Measurements from ENCODE around the gene FGD2. TPM values are rescaled to one million over a fixed set of nuclear protein-coding genes. Genes with fewer than 3 reads are reported as not detected.

FGD2 gene
- polyA plus RNA-seq, 2 donors: 4.1 to 4.3 TPM

GRCh38 chr6:36962874-36963273 is 42.6 kb upstream of the FGD2 start:
- no peaks in the 10 kb centered on the region for H3K9me3 ChIP-seq (ENCODE audit: control insufficient read depth in 2 of 2, insufficient read depth in 1 of 2, low read depth in 1 of 2, low read length in 1 of 2)
- H3K4me3 ChIP-seq (ENCODE audit: low read depth in 1 of 2, low read length in 2 of 2): no peak overlapping the region
- WGBS, 2 donors: 67 to 69% methylated on average over 12 of the region's 12 CpGs
- peaks cover 6 to 14% of the 10 kb centered on the region in 2 donors for H3K4me1 ChIP-seq (ENCODE audit: control insufficient read depth in 2 of 2, insufficient read depth in 2 of 2, low read length in 1 of 2)
- no peaks in the 10 kb centered on the region for H3K27me3 ChIP-seq (ENCODE audit: control insufficient read depth in 1 of 2, insufficient read depth in 2 of 2, low read length in 2 of 2)
- H3K27ac ChIP-seq (ENCODE audit: low read depth in 2 of 2, low read length in 1 of 2): no peak overlapping the region
- peaks cover 3 to 10% of the 10 kb centered on the region in 2 donors for H3K36me3 ChIP-seq (ENCODE audit: control insufficient read depth in 2 of 2, insufficient read depth in 2 of 2, low read length in 1 of 2)

DNA sequence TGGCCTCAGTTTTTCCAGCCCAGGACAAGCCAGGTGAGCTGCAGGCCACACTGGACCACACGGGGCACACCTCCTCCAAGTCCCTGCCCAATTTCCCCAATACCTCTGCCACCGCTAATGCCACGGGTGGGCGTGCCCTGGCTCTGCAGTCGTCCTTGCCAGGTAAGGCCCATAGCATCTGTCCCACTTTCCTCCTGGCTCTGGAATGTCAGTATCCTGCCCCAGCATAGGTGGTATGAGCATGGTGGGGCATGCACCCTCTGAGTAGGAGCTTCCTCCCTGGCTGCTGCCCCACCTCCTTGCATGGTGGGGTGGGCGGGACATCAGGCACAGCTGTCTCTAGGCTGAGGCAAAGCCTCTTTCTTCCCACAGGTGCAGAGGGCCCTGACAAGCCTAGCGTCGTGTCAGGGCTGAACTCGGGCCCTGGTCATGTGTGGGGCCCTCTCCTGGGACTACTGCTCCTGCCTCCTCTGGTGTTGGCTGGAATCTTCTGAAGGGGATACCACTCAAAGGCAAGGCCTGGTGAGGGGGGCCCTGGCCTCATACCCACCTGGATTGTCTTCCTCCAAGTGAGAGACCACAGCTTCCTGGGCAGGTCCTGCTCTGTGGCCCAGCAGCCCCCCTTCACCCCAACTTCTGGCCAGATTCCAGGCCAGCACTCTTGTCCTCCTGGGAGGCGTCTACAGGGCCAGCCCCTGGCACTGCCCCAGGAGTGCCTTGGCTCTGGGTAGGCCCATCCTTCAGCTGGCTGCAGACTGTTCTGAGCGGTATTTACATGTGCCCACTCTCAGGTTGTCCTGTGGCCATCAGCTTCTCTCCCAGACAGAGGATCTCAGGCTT is 41.8 kb upstream of the FGD2 start:
- 42 to 58% methylated on average over 11 of the region's 11 CpGs for WGBS, 2 donors
- H3K27ac ChIP-seq (ENCODE audit: low read depth in 2 of 2, low read length in 1 of 2): no peak overlapping the region

GRCh38 chr6:36964349-36964748 is 41.1 kb upstream of the FGD2 start:
- WGBS, 2 donors: 72 to 78% methylated on average over 6 of the region's 6 CpGs
- no peak overlapping the region for H3K27ac ChIP-seq (ENCODE audit: low read depth in 2 of 2, low read length in 1 of 2)
- H3K9me3 ChIP-seq (ENCODE audit: control insufficient read depth in 2 of 2, insufficient read depth in 1 of 2, low read depth in 1 of 2, low read length in 1 of 2): no peaks in the 10 kb centered on the region
- H3K4me1 ChIP-seq (ENCODE audit: control insufficient read depth in 2 of 2, insufficient read depth in 2 of 2, low read length in 1 of 2): peaks cover 12 to 16% of the 10 kb centered on the region in 2 donors
- no peaks in the 10 kb centered on the region for H3K27me3 ChIP-seq (ENCODE audit: control insufficient read depth in 1 of 2, insufficient read depth in 2 of 2, low read length in 2 of 2)
- peaks cover 14 to 21% of the 10 kb centered on the region in 2 donors for H3K36me3 ChIP-seq (ENCODE audit: control insufficient read depth in 2 of 2, insufficient read depth in 2 of 2, low read length in 1 of 2)
- no peak overlapping the region for H3K4me3 ChIP-seq (ENCODE audit: low read depth in 1 of 2, low read length in 2 of 2)

More for the DNA sequence above, 41.8 kb upstream of the FGD2 start:
- H3K36me3 ChIP-seq (ENCODE audit: control insufficient read depth in 2 of 2, insufficient read depth in 2 of 2, low read length in 1 of 2): peaks cover 8 to 14% of the 10 kb centered on the region in 2 donors
- peaks cover 9 to 14% of the 10 kb centered on the region in 2 donors for H3K4me1 ChIP-seq (ENCODE audit: control insufficient read depth in 2 of 2, insufficient read depth in 2 of 2, low read length in 1 of 2)
- H3K4me3 ChIP-seq (ENCODE audit: low read depth in 1 of 2, low read length in 2 of 2): no peak overlapping the region
- H3K27me3 ChIP-seq (ENCODE audit: control insufficient read depth in 1 of 2, insufficient read depth in 2 of 2, low read length in 2 of 2): no peaks in the 10 kb centered on the region
- no peaks in the 10 kb centered on the region for H3K9me3 ChIP-seq (ENCODE audit: control insufficient read depth in 2 of 2, insufficient read depth in 1 of 2, low read depth in 1 of 2, low read length in 1 of 2)

DNA sequence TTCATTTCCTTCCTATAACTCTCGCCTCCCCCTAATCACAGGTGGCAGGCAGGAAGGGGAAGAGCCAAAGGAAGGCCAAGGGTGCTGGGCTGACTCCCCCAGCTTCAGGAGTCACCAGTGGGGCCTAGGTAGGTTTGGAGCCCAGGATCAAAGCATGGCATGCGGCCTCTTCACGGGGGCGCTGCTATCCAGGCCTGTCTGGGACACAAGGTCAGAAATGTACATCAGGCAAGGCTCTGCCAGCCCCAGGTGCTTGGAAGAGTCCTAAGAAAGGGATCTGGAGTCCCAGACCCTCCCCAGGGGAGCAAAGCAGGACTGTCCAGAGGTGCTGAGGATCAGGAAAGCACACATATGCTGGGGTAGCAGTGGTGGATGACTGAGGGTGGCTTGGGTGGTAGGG is 40.5 kb upstream of the FGD2 start:
- Histone ChIP-seq H3K4me3 (ENCODE audit: low read depth in 1 of 2, low read length in 2 of 2) (no peak overlapping the region), H3K9me3 (ENCODE audit: control insufficient read depth in 2 of 2, insufficient read depth in 1 of 2, low read depth in 1 of 2, low read length in 1 of 2) (no peaks in the 10 kb centered on the region), H3K27ac (ENCODE audit: low read depth in 2 of 2, low read length in 1 of 2) (no peak overlapping the region), H3K27me3 (ENCODE audit: control insufficient read depth in 1 of 2, insufficient read depth in 2 of 2, low read length in 2 of 2) (no peaks in the 10 kb centered on the region), H3K36me3 (ENCODE audit: control insufficient read depth in 2 of 2, insufficient read depth in 2 of 2, low read length in 1 of 2) (peaks cover 18 to 24% of the 10 kb centered on the region in 2 donors), H3K4me1 (ENCODE audit: control insufficient read depth in 2 of 2, insufficient read depth in 2 of 2, low read length in 1 of 2) (peaks cover 12 to 19% of the 10 kb centered on the region in 2 donors)
- 72 to 77% methylated on average over 4 of the region's 4 CpGs for WGBS, 2 donors

- H3K27ac ChIP-seq (ENCODE audit: low read depth in 2 of 2, low read length in 1 of 2): no peak overlapping the region
- peaks cover 37 to 48% of the 10 kb centered on the region in 2 donors for H3K36me3 ChIP-seq (ENCODE audit: control insufficient read depth in 2 of 2, insufficient read depth in 2 of 2, low read length in 1 of 2)
- 88 to 90% methylated on average over 3 of the region's 3 CpGs for WGBS, 2 donors
- H3K27me3 ChIP-seq (ENCODE audit: control insufficient read depth in 1 of 2, insufficient read depth in 2 of 2, low read length in 2 of 2): no peaks in the 10 kb centered on the region
- H3K4me1 ChIP-seq (ENCODE audit: control insufficient read depth in 2 of 2, insufficient read depth in 2 of 2, low read length in 1 of 2): peaks cover 12 to 31% of the 10 kb centered on the region in 2 donors
- H3K4me3 ChIP-seq (ENCODE audit: low read depth in 1 of 2, low read length in 2 of 2): no peak overlapping the region
- no peaks in the 10 kb centered on the region for H3K9me3 ChIP-seq (ENCODE audit: control insufficient read depth in 2 of 2, insufficient read depth in 1 of 2, low read depth in 1 of 2, low read length in 1 of 2)
Observed at GRCh38 chr6:36967301-36967700, 38.2 kb upstream of the FGD2 start.

GRCh38 chr6:36967757-36968156 is 37.7 kb upstream of the FGD2 start:
- Histone ChIP-seq H3K27me3 (ENCODE audit: control insufficient read depth in 1 of 2, insufficient read depth in 2 of 2, low read length in 2 of 2) (no peaks in the 10 kb centered on the region), H3K27ac (ENCODE audit: low read depth in 2 of 2, low read length in 1 of 2) (no peak overlapping the region), H3K9me3 (ENCODE audit: control insufficient read depth in 2 of 2, insufficient read depth in 1 of 2, low read depth in 1 of 2, low read length in 1 of 2) (no peaks in the 10 kb centered on the region), H3K4me1 (ENCODE audit: control insufficient read depth in 2 of 2, insufficient read depth in 2 of 2, low read length in 1 of 2) (peaks cover 12 to 31% of the 10 kb centered on the region in 2 donors), H3K4me3 (ENCODE audit: low read depth in 1 of 2, low read length in 2 of 2) (no peak overlapping the region), H3K36me3 (ENCODE audit: control insufficient read depth in 2 of 2, insufficient read depth in 2 of 2, low read length in 1 of 2) (peaks cover 41 to 53% of the 10 kb centered on the region in 2 donors)
- WGBS, 2 donors: 88 to 89% methylated on average over 4 of the region's 4 CpGs

GRCh38 chr6:36968266-36968977 is 37.0 kb upstream of the FGD2 start:
- Histone ChIP-seq H3K9me3 (ENCODE audit: control insufficient read depth in 2 of 2, insufficient read depth in 1 of 2, low read depth in 1 of 2, low read length in 1 of 2) (no peaks in the 10 kb centered on the region), H3K27me3 (ENCODE audit: control insufficient read depth in 1 of 2, insufficient read depth in 2 of 2, low read length in 2 of 2) (no peaks in the 10 kb centered on the region), H3K27ac (ENCODE audit: low read depth in 2 of 2, low read length in 1 of 2) (peak overlapping the region in 1 of 2 donors; percentile 14), H3K4me3 (ENCODE audit: low read depth in 1 of 2, low read length in 2 of 2) (no peak overlapping the region), H3K4me1 (ENCODE audit: control insufficient read depth in 2 of 2, insufficient read depth in 2 of 2, low read length in 1 of 2) (peaks cover 12 to 29% of the 10 kb centered on the region in 2 donors), H3K36me3 (ENCODE audit: control insufficient read depth in 2 of 2, insufficient read depth in 2 of 2, low read length in 1 of 2) (peaks cover 45 to 52% of the 10 kb centered on the region in 2 donors)
- WGBS, 2 donors: 60 to 63% methylated on average over 16 of the region's 16 CpGs

GRCh38 chr6:36969240-36969691 is 36.2 kb upstream of the FGD2 start:
- Histone ChIP-seq H3K4me1 (ENCODE audit: control insufficient read depth in 2 of 2, insufficient read depth in 2 of 2, low read length in 1 of 2) (peaks cover 10 to 20% of the 10 kb centered on the region in 2 donors), H3K27me3 (ENCODE audit: control insufficient read depth in 1 of 2, insufficient read depth in 2 of 2, low read length in 2 of 2) (no peaks in the 10 kb centered on the region), H3K9me3 (ENCODE audit: control insufficient read depth in 2 of 2, insufficient read depth in 1 of 2, low read depth in 1 of 2, low read length in 1 of 2) (no peaks in the 10 kb centered on the region), H3K4me3 (ENCODE audit: low read depth in 1 of 2, low read length in 2 of 2) (no peak overlapping the region), H3K36me3 (ENCODE audit: control insufficient read depth in 2 of 2, insufficient read depth in 2 of 2, low read length in 1 of 2) (peaks cover 50 to 58% of the 10 kb centered on the region in 2 donors), H3K27ac (ENCODE audit: low read depth in 2 of 2, low read length in 1 of 2) (peak overlapping the region in 1 of 2 donors; percentile 14)
- WGBS, 2 donors: 68 to 77% methylated on average over 14 of the region's 14 CpGs

DNA sequence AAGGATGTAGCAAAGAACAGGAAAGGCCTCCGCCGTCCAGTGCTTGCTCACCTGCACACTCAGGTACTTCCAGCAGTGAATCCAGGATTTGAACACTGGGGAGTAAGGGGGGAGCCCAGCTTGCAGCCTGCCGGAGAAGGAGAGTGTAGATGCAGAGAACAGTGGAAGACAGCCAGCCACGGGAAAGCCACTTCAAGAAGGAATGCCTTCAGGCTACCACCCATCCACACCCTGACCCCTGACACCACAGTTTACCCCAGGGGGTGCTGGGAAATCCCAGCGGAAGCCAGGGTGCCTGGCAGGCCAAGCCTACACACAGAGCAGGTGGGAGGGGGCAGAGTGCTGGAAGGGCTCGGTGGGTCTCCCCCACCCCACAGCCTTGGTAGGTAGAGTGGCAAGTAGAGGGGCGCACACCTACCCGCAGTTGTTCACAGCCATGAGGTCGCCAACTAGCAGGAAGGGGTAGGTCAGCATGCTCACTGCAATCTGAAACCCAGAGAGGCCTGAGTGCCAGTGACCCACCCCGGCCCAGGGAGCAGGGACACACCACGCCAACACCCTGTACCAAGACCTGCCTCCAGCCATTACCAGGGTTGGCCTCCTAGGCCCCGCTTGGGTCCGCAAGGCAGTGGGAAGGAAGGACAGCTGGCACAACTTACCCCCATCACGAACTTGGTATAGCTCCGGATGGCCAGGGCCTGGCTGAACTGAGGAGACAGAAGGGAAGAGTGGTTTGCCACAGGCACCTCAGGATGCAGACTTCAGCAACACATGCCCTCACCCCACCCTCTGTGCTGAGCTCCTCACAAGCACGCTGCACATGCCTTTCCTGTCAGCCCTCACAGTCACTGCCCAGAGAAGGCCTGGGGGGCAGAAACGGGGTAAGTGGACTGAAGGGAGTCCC is 35.2 kb upstream of the FGD2 start:
- Histone ChIP-seq H3K9me3 (ENCODE audit: control insufficient read depth in 2 of 2, insufficient read depth in 1 of 2, low read depth in 1 of 2, low read length in 1 of 2) (no peaks in the 10 kb centered on the region), H3K4me3 (ENCODE audit: low read depth in 1 of 2, low read length in 2 of 2) (no peak overlapping the region), H3K36me3 (ENCODE audit: control insufficient read depth in 2 of 2, insufficient read depth in 2 of 2, low read length in 1 of 2) (peaks cover 52 to 66% of the 10 kb centered on the region in 2 donors), H3K4me1 (ENCODE audit: control insufficient read depth in 2 of 2, insufficient read depth in 2 of 2, low read length in 1 of 2) (peaks cover 7 to 17% of the 10 kb centered on the region in 2 donors), H3K27ac (ENCODE audit: low read depth in 2 of 2, low read length in 1 of 2) (peak overlapping the region in 1 of 2 donors; percentile 29), H3K27me3 (ENCODE audit: control insufficient read depth in 1 of 2, insufficient read depth in 2 of 2, low read length in 2 of 2) (no peaks in the 10 kb centered on the region)
- WGBS, 2 donors: 83 to 86% methylated on average over 17 of the region's 17 CpGs
